ENCODE measurements around the gene MBD3L1.

The MBD3L1 gene

GRCh38 chr19:8820234-8820633 lies 11.9 kb upstream of the MBD3L1 start:
- peaks cover 19% of the 10 kb centered on the region for H3K9me3 ChIP-seq (ENCODE audit: insufficient read depth, low read length, severe bottlenecking)
- H3K4me1 ChIP-seq (ENCODE audit: insufficient read depth, low read length): no peaks in the 10 kb centered on the region
- ATAC-seq (ENCODE audit: insufficient read depth, low read depth) (no peak), DNase-seq (no peak)
- no peak overlapping the region for H3K4me2 ChIP-seq (ENCODE audit: insufficient read depth, low read length)
- TF ChIP-seq EZH2 (IDR thresholded peaks at IDR 0.05; ENCODE audit: borderline replicate concordance, low read depth, low read length, severe bottlenecking): no peak
- TF ChIP-seq, protein P1, sequence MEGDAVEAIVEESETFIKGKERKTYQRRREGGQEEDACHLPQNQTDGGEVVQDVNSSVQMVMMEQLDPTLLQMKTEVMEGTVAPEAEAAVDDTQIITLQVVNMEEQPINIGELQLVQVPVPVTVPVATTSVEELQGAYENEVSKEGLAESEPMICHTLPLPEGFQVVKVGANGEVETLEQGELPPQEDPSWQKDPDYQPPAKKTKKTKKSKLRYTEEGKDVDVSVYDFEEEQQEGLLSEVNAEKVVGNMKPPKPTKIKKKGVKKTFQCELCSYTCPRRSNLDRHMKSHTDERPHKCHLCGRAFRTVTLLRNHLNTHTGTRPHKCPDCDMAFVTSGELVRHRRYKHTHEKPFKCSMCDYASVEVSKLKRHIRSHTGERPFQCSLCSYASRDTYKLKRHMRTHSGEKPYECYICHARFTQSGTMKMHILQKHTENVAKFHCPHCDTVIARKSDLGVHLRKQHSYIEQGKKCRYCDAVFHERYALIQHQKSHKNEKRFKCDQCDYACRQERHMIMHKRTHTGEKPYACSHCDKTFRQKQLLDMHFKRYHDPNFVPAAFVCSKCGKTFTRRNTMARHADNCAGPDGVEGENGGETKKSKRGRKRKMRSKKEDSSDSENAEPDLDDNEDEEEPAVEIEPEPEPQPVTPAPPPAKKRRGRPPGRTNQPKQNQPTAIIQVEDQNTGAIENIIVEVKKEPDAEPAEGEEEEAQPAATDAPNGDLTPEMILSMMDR (IDR thresholded peaks at IDR 0.05; ENCODE audit: borderline replicate concordance, extremely low read depth, low read length, poor library complexity, severe bottlenecking): no peak
- H2AFZ ChIP-seq (ENCODE audit: low read depth, low read length): no peak overlapping the region
- no peaks in the 10 kb centered on the region for H3K27me3 ChIP-seq (ENCODE audit: insufficient read depth, low read length, poor library complexity)
- peaks cover 99% of the 10 kb centered on the region for H3K36me3 ChIP-seq (ENCODE audit: insufficient read depth, low read length)
- H3K4me3 ChIP-seq (ENCODE audit: low read depth in 1 of 2, low read length in 2 of 2): no peak overlapping the region
- H3K79me2 ChIP-seq (ENCODE audit: insufficient read depth, low read length): no peaks in the 10 kb centered on the region
- H3K27ac ChIP-seq (ENCODE audit: low read length): no peak overlapping the region
- H3K9ac ChIP-seq (ENCODE audit: low read depth, low read length): no peak overlapping the region
- H4K20me1 ChIP-seq (ENCODE audit: insufficient read depth, low read length): no peaks in the 10 kb centered on the region

DNA sequence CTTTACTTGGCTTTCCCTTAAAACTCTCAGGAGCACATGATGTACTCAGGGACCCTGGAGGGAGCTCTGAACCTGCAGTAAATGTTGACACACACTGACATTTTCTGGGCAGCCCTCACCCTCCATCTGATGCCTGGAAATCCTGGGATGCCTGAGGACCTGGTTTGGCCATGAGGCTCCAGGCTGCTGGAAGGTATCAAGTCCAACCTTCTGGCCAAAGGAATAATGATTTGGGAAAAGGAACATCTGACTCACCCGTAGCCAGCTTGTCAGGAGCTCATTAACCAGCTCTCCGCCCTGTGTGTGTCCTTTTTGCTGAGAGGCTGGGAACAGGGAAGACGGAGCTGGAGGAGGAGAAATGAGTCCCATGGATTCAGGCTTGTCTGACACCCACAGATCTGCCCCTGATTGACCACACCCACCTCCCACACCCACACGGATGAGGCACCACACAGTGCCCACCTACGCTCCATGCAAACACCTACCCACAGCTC lies 10.4 kb upstream of the MBD3L1 start:
- Histone ChIP-seq H3K9ac (ENCODE audit: low read depth, low read length) (no peak overlapping the region), H3K27ac (ENCODE audit: low read length) (no peak overlapping the region), H4K20me1 (ENCODE audit: insufficient read depth, low read length) (no peaks in the 10 kb centered on the region), H3K79me2 (ENCODE audit: insufficient read depth, low read length) (no peaks in the 10 kb centered on the region), H2AFZ (ENCODE audit: low read depth, low read length) (no peak overlapping the region), H3K4me1 (ENCODE audit: insufficient read depth, low read length) (no peaks in the 10 kb centered on the region), H3K4me2 (ENCODE audit: insufficient read depth, low read length) (no peak overlapping the region), H3K27me3 (ENCODE audit: insufficient read depth, low read length, poor library complexity) (no peaks in the 10 kb centered on the region), H3K9me3 (ENCODE audit: insufficient read depth, low read length, severe bottlenecking) (peaks cover 3% of the 10 kb centered on the region), H3K4me3 (ENCODE audit: low read depth in 1 of 2, low read length in 2 of 2) (no peak overlapping the region), H3K36me3 (ENCODE audit: insufficient read depth, low read length) (peaks cover 83% of the 10 kb centered on the region)
- ATAC-seq (ENCODE audit: insufficient read depth, low read depth) (no peak), DNase-seq (no peak)
- TF ChIP-seq EZH2 (IDR thresholded peaks at IDR 0.05; ENCODE audit: borderline replicate concordance, low read depth, low read length, severe bottlenecking): no peak
- TF ChIP-seq, protein P1 (IDR thresholded peaks at IDR 0.05; ENCODE audit: borderline replicate concordance, extremely low read depth, low read length, poor library complexity, severe bottlenecking): no peak

- Histone ChIP-seq H3K9me3 (ENCODE audit: insufficient read depth, low read length, severe bottlenecking) (no peaks in the 10 kb centered on the region), H2AFZ (ENCODE audit: low read depth, low read length) (no peak overlapping the region), H3K36me3 (ENCODE audit: insufficient read depth, low read length) (peaks cover 43% of the 10 kb centered on the region), H4K20me1 (ENCODE audit: insufficient read depth, low read length) (no peaks in the 10 kb centered on the region), H3K27ac (ENCODE audit: low read length) (no peak overlapping the region), H3K4me1 (ENCODE audit: insufficient read depth, low read length) (peaks cover 9% of the 10 kb centered on the region), H3K79me2 (ENCODE audit: insufficient read depth, low read length) (no peaks in the 10 kb centered on the region), H3K4me3 (ENCODE audit: low read depth in 1 of 2, low read length in 2 of 2) (no peak overlapping the region), H3K27me3 (ENCODE audit: insufficient read depth, low read length, poor library complexity) (no peaks in the 10 kb centered on the region), H3K9ac (ENCODE audit: low read depth, low read length) (no peak overlapping the region), H3K4me2 (ENCODE audit: insufficient read depth, low read length) (no peak overlapping the region)
- TF ChIP-seq EZH2 (IDR thresholded peaks at IDR 0.05; ENCODE audit: borderline replicate concordance, low read depth, low read length, severe bottlenecking): no peak
- TF ChIP-seq, protein P1 (IDR thresholded peaks at IDR 0.05; ENCODE audit: borderline replicate concordance, extremely low read depth, low read length, poor library complexity, severe bottlenecking): no peak
- ATAC-seq (ENCODE audit: insufficient read depth, low read depth) (no peak), DNase-seq (no peak)
Observed at GRCh38 chr19:8826371-8826770, 5.8 kb upstream of the MBD3L1 start.

DNA sequence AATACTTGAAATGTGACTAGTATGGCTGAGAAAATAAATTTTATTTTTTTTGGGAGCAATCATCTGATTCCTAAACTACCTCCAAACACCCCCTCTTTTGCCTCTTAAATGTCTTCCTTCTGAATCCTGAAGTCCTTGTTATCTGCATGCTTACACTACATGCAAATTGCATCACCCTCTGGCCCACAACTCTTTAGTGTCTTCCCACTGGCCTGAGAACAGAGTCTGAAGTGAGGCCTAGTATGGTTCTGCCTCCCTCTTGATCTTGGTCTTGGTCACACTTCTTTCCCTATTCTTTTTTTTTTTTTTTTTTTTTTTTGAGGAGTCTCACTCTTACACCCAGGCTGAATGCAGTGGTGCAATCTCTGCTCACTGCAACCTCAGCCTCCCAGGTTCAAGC lies 4.9 kb upstream of the MBD3L1 start:
- peaks cover 34% of the 10 kb centered on the region for H3K36me3 ChIP-seq (ENCODE audit: insufficient read depth, low read length)
- H2AFZ ChIP-seq (ENCODE audit: low read depth, low read length): no peak overlapping the region
- ATAC-seq (ENCODE audit: insufficient read depth, low read depth): no peak
- H3K79me2 ChIP-seq (ENCODE audit: insufficient read depth, low read length): no peaks in the 10 kb centered on the region
- no peaks in the 10 kb centered on the region for H4K20me1 ChIP-seq (ENCODE audit: insufficient read depth, low read length)
- no peak overlapping the region for H3K4me2 ChIP-seq (ENCODE audit: insufficient read depth, low read length)
- TF ChIP-seq EZH2 (IDR thresholded peaks at IDR 0.05; ENCODE audit: borderline replicate concordance, low read depth, low read length, severe bottlenecking): no peak
- TF ChIP-seq, protein P1 (IDR thresholded peaks at IDR 0.05; ENCODE audit: borderline replicate concordance, extremely low read depth, low read length, poor library complexity, severe bottlenecking): no peak
- H3K4me3 ChIP-seq (ENCODE audit: low read depth in 1 of 2, low read length in 2 of 2): no peak overlapping the region
- H3K27ac ChIP-seq (ENCODE audit: low read length): no peak overlapping the region
- no peak for DNase-seq
- no peaks in the 10 kb centered on the region for H3K27me3 ChIP-seq (ENCODE audit: insufficient read depth, low read length, poor library complexity)
- no peaks in the 10 kb centered on the region for H3K9me3 ChIP-seq (ENCODE audit: insufficient read depth, low read length, severe bottlenecking)
- H3K9ac ChIP-seq (ENCODE audit: low read depth, low read length): no peak overlapping the region
- H3K4me1 ChIP-seq (ENCODE audit: insufficient read depth, low read length): peaks cover 13% of the 10 kb centered on the region

All from DND-41 (cell line).